DMS79 treated with DMSO at 0.1 percent for 48 hours (cell line): ENCODE measurements around the gene ZNF511.
"Not testable (repeated sequence)": the region's sequence is repeated elsewhere in the genome, so short reads cannot be mapped to it uniquely, and the experiment has no call there.

Source experiments
- DNase-seq: peaks from one replicate; lab custom pipeline; 2025; lab: John Stamatoyannopoulos, UW

Gene ZNF511

GRCh38 chr10:133308421-133309099 is at the start of gene ZNF511, which contains the start of gene TUBGCP2:
ZNF511 (plus strand) TSS chr10:133308914; CDS start chr10:133308944, 30 bp downstream.
TUBGCP2 (minus strand) TSS chr10:133308872; CDS start chr10:133302941, 5,931 bp downstream.
- DNase-seq, result peak; percentile 12

- no peak for DNase-seq
These were observed 49.1 kb upstream of the ZNF511 start for GRCh38 chr10:133259602-133259989.

- DNase-seq, result no peak
These were observed 47.6 kb upstream of the ZNF511 start for GRCh38 chr10:133260895-133261725.

- peak; percentile 6 for DNase-seq
These were observed 46.9 kb upstream of the ZNF511 start for GRCh38 chr10:133261726-133262325.

- peak; percentile 12 for DNase-seq
These were observed 46.0 kb upstream of the ZNF511 start for GRCh38 chr10:133262696-133263095.

GRCh38 chr10:133263674-133264073 is 45.0 kb upstream of the ZNF511 start:
- no peak for DNase-seq

GRCh38 chr10:133264461-133264860 is 44.3 kb upstream of the ZNF511 start:
- no peak for DNase-seq

- not testable (repeated sequence) for DNase-seq
These were observed 43.7 kb upstream of the ZNF511 start for GRCh38 chr10:133265052-133265451.

- no peak for DNase-seq
These were observed 42.5 kb upstream of the ZNF511 start for GRCh38 chr10:133266056-133266795.

- DNase-seq, result no peak
These were observed 41.4 kb upstream of the ZNF511 start for GRCh38 chr10:133267293-133267692.

GRCh38 chr10:133267829-133268228 is 40.9 kb upstream of the ZNF511 start:
- no peak for DNase-seq

- no peak for DNase-seq
These were observed 40.2 kb upstream of the ZNF511 start for GRCh38 chr10:133268532-133268931.

GRCh38 chr10:133269367-133269766 is 39.3 kb upstream of the ZNF511 start:
- DNase-seq, result no peak

GRCh38 chr10:133270204-133270603 is 38.5 kb upstream of the ZNF511 start:
- no peak for DNase-seq

GRCh38 chr10:133270773-133271297 is 37.9 kb upstream of the ZNF511 start:
- no peak for DNase-seq

- no peak for DNase-seq
These were observed 37.0 kb upstream of the ZNF511 start for GRCh38 chr10:133271521-133272300.

- no peak for DNase-seq
These were observed 36.3 kb upstream of the ZNF511 start for GRCh38 chr10:133272301-133272963.

GRCh38 chr10:133272964-133273420 is 35.7 kb upstream of the ZNF511 start:
- no peak for DNase-seq

- no peak for DNase-seq
These were observed 35.1 kb upstream of the ZNF511 start for GRCh38 chr10:133273534-133274143.
